Measurements from ENCODE around the gene MAPKAPK2. TPM values are rescaled to one million over a fixed set of nuclear protein-coding genes. Genes with fewer than 3 reads are reported as not detected.

The MAPKAPK2 gene
- total RNA-seq, 1 experiment from 2014 or later = 51.1 TPM

DNA sequence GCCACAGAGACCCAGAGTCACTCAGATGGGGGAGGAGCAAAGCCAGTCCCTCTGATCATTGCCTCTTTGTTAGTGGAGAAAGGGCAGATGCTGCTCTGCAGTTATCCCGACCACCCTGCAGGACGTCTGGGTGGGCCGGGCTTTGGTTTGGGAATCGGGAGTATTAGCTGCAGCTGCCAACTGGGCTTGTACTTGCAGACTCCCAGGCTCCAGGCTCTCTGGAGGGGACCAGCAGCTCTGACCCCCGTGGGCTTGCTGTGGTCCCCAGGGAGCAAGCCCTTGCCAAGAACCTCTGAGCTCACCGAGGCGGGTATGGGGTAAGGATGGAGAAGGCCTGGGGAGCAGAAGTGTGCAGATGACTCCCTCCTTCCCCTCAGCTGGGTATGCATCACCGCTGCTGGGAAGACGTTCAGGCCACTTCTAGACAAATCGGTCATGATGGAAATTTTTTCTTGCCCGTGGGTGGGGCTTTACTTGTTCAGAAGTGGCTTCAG, 21.6 kb downstream of the MAPKAPK2 start:
- Histone ChIP-seq H3K27me3 (ENCODE audit: insufficient read depth, low read length) (no peaks in the 10 kb centered on the region), H3K79me2 (ENCODE audit: insufficient read depth, low read length) (peaks cover 91% of the 10 kb centered on the region), H2AFZ (ENCODE audit: low read depth, low read length, poor library complexity, severe bottlenecking) (no peak overlapping the region), H3K9me2 (ENCODE audit: insufficient read depth) (no peaks in the 10 kb centered on the region), H3K4me2 (ENCODE audit: low read length) (no peak overlapping the region), H3K9ac (ENCODE audit: low read length) (no peak overlapping the region), H3K4me1 (ENCODE audit: control insufficient read depth in 1 of 2, insufficient read depth in 2 of 2, low read length in 2 of 2) (peaks cover 0 to 10% of the 10 kb centered on the region in 2 experiments; a peak in 1 of 4 replicates), H3K36me3 (ENCODE audit: control insufficient read depth in 1 of 2, insufficient read depth in 2 of 2, low read length in 2 of 2) (no peaks in the 10 kb centered on the region), H4K20me1 (ENCODE audit: insufficient read depth) (peaks cover 5% of the 10 kb centered on the region; the same call in 1 of the 2 replicates), H3K9me3 (ENCODE audit: control insufficient read depth in 1 of 2, insufficient read depth in 1 of 2, low read depth in 1 of 2, low read length in 2 of 2) (no peaks in the 10 kb centered on the region), H3K4me3 (replicated peaks in 1 of 2; ENCODE audit: low read depth in 1 of 2, low read length in 2 of 2) (no peak overlapping the region), H3K27ac (ENCODE audit: low read depth, low read length) (no peak overlapping the region)
- TF ChIP-seq, protein P1, sequence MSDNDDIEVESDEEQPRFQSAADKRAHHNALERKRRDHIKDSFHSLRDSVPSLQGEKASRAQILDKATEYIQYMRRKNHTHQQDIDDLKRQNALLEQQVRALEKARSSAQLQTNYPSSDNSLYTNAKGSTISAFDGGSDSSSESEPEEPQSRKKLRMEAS (IDR thresholded peaks at IDR 0.05) = no peak
- TF ChIP-seq EZH2 (IDR thresholded peaks at IDR 0.05) (no peak), POLR2A (IDR thresholded peaks at IDR 0.05; ENCODE audit: borderline replicate concordance, extremely low read depth, insufficient read depth, insufficient read length) (no peak), SIN3A (IDR thresholded peaks at IDR 0.05; ENCODE audit: low read depth) (no peak), ZNF274 (IDR thresholded peaks at IDR 0.05; ENCODE audit: low read depth, low read length) (no peak), RAD21 (IDR thresholded peaks at IDR 0.05; ENCODE audit: low read depth) (no peak), YY1 (IDR thresholded peaks at IDR 0.05; ENCODE audit: extremely low read depth, insufficient replicate concordance, low read depth, low read length) (no peak), CEBPB (IDR thresholded peaks at IDR 0.05; ENCODE audit: low read depth) (no peak), SP1 (IDR thresholded peaks at IDR 0.05; ENCODE audit: low read depth) (no peak), POLR2AphosphoS5 (IDR thresholded peaks at IDR 0.05; ENCODE audit: low read depth, low read length) (no peak), FOSL1 (IDR thresholded peaks at IDR 0.05; ENCODE audit: low read depth) (no peak), ZFX (IDR thresholded peaks at IDR 0.05) (no peak)
- TF ChIP-seq, protein P2, sequence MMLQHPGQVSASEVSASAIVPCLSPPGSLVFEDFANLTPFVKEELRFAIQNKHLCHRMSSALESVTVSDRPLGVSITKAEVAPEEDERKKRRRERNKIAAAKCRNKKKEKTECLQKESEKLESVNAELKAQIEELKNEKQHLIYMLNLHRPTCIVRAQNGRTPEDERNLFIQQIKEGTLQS (IDR thresholded peaks at IDR 0.05) = no peak
- TF ChIP-seq, protein P3, sequence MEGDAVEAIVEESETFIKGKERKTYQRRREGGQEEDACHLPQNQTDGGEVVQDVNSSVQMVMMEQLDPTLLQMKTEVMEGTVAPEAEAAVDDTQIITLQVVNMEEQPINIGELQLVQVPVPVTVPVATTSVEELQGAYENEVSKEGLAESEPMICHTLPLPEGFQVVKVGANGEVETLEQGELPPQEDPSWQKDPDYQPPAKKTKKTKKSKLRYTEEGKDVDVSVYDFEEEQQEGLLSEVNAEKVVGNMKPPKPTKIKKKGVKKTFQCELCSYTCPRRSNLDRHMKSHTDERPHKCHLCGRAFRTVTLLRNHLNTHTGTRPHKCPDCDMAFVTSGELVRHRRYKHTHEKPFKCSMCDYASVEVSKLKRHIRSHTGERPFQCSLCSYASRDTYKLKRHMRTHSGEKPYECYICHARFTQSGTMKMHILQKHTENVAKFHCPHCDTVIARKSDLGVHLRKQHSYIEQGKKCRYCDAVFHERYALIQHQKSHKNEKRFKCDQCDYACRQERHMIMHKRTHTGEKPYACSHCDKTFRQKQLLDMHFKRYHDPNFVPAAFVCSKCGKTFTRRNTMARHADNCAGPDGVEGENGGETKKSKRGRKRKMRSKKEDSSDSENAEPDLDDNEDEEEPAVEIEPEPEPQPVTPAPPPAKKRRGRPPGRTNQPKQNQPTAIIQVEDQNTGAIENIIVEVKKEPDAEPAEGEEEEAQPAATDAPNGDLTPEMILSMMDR (IDR thresholded peaks at IDR 0.05 in 2 of 3, conservative IDR thresholded peaks at IDR 0.05 in 1 of 3; ENCODE audit: borderline replicate concordance in 1 of 3, insufficient read depth in 1 of 3, low read depth in 2 of 3, low read length in 2 of 3) = no peak
- TF ChIP-seq, protein P4, sequence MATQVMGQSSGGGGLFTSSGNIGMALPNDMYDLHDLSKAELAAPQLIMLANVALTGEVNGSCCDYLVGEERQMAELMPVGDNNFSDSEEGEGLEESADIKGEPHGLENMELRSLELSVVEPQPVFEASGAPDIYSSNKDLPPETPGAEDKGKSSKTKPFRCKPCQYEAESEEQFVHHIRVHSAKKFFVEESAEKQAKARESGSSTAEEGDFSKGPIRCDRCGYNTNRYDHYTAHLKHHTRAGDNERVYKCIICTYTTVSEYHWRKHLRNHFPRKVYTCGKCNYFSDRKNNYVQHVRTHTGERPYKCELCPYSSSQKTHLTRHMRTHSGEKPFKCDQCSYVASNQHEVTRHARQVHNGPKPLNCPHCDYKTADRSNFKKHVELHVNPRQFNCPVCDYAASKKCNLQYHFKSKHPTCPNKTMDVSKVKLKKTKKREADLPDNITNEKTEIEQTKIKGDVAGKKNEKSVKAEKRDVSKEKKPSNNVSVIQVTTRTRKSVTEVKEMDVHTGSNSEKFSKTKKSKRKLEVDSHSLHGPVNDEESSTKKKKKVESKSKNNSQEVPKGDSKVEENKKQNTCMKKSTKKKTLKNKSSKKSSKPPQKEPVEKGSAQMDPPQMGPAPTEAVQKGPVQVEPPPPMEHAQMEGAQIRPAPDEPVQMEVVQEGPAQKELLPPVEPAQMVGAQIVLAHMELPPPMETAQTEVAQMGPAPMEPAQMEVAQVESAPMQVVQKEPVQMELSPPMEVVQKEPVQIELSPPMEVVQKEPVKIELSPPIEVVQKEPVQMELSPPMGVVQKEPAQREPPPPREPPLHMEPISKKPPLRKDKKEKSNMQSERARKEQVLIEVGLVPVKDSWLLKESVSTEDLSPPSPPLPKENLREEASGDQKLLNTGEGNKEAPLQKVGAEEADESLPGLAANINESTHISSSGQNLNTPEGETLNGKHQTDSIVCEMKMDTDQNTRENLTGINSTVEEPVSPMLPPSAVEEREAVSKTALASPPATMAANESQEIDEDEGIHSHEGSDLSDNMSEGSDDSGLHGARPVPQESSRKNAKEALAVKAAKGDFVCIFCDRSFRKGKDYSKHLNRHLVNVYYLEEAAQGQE (IDR thresholded peaks at IDR 0.05; ENCODE audit: low read depth) = no peak
- POLR2A ChIA-PET = no interaction called here
- ATAC-seq (no peak), DNase-seq (ENCODE audit: low read depth, low spot score) (no peak)
- no TSS peak for BruUV-seq (replicated peaks)
- intact Hi-C loops (cut with micrococcal nuclease) = no loop called here
- CTCF ChIA-PET = no interaction called here
- RAD21 ChIA-PET (ENCODE audit: low non-redundant PET in 1 of 2, low total read pairs in 2 of 2, uncharacterized antibody in 2 of 2, unreplicated experiment in 2 of 2) = no interaction called here
